CD8-positive, alpha-beta memory T cell (primary cell): Measurements from ENCODE around the gene MYLK4. TPM values are rescaled to one million over a fixed set of nuclear protein-coding genes. Genes with fewer than 3 reads are reported as not detected.

Source experiments
- CTCF ChIA-PET: fragments of 350-600 bp; sonication (Branson Sonifier 250); formaldehyde crosslinking; loops from one replicate; lab custom pipeline; 2021; ENCODE audit warnings: antibody characterized with exemption; lab: Charles Lee
- POLR2A ChIA-PET: fragments of 350-600 bp; sonication (Branson Sonifier 250); formaldehyde crosslinking; loops from one replicate; lab custom pipeline; 2021; ENCODE audit warnings: antibody characterized with exemption; lab: Charles Lee
- DNase-seq, 5 donors: peaks; one replicate each; pipeline versions ENCODE4 v3.0.0 to v3.0.0-alpha.2; 2020 to 2022; ENCODE audit warnings: mixed read lengths in 1 of 5
- H3K27ac ChIP-seq: one replicate; pipeline ENCODE4 v1.7.0; 2013; ENCODE audit warnings: low read depth, mild to moderate bottlenecking, low read length, moderate library complexity
- H3K27me3 ChIP-seq: 2 replicates; pipeline ENCODE4 v1.7.0; 2013; ENCODE audit warnings: low read length, mild to moderate bottlenecking; ENCODE audit not compliant: insufficient read depth, poor library complexity, severe bottlenecking
- H3K36me3 ChIP-seq: 2 replicates; pipeline ENCODE4 v1.7.0; 2013; ENCODE audit warnings: mild to moderate bottlenecking, low read length, moderate library complexity; ENCODE audit not compliant: insufficient read depth
- H3K4me1 ChIP-seq: 2 replicates; pipeline ENCODE4 v1.7.0; 2013; ENCODE audit warnings: mild to moderate bottlenecking, low read length, moderate library complexity; ENCODE audit not compliant: insufficient read depth
- H3K4me3 ChIP-seq: 2 replicates; pipeline ENCODE4 v1.7.0; 2013; ENCODE audit warnings: mild to moderate bottlenecking, low read length
- H3K9me3 ChIP-seq: 2 replicates; pipeline ENCODE4 v1.7.0; 2013; ENCODE audit warnings: mild to moderate bottlenecking, low read length
- H3K27ac Mint-ChIP-seq, 8 donors: one replicate each; pipeline ENCODE4 v1.8.0; 2020 to 2021; ENCODE audit warnings: mixed read lengths in 8 of 8, mild to moderate bottlenecking in 6 of 8, inconsistent platforms in 3 of 8, moderate library complexity in 3 of 8
- H3K27me3 Mint-ChIP-seq, 2 donors: one replicate each; pipeline ENCODE4 v1.8.0; 2020 to 2021; ENCODE audit warnings: mixed read lengths in 2 of 2, mild to moderate bottlenecking in 1 of 2, moderate library complexity in 1 of 2
- H3K36me3 Mint-ChIP-seq, 3 donors: one replicate each; pipeline ENCODE4 v1.8.0; 2020 to 2021; ENCODE audit warnings: mixed read lengths in 3 of 3, inconsistent platforms in 1 of 3, mild to moderate bottlenecking in 1 of 3
- H3K4me1 Mint-ChIP-seq, 3 donors: one replicate each; pipeline ENCODE4 v1.8.0; 2020 to 2021; ENCODE audit warnings: mixed read lengths in 3 of 3, inconsistent platforms in 1 of 3, mild to moderate bottlenecking in 1 of 3
- H3K4me3 Mint-ChIP-seq, 7 donors: one replicate each; pipeline ENCODE4 v1.8.0; 2020 to 2021; ENCODE audit warnings: mixed read lengths in 7 of 7, mild to moderate bottlenecking in 6 of 7, moderate library complexity in 4 of 7, inconsistent platforms in 2 of 7
- H3K9me3 Mint-ChIP-seq, 5 donors: one replicate each; pipeline ENCODE4 v1.8.0; 2020 to 2022; ENCODE audit warnings: mixed read lengths in 5 of 5, mild to moderate bottlenecking in 3 of 5, moderate library complexity in 2 of 5, inconsistent platforms in 1 of 5
- polyA plus RNA-seq: library from polyadenylated mRNA; unstranded; fragments of 300-500 nt; fragmentation: Illumina TruSeq; gene quantifications from one replicate; pipeline ENCODE4 v1.2.3, GENCODE V29; 2021
- total RNA-seq, 2 experiments: library from RNA; stranded (reverse); gene quantifications; one replicate each; pipeline ENCODE4 v1.2.3, GENCODE V29; 2021

Gene MYLK4
- total and polyA plus RNA-seq, 3 experiments from 2014 or later, result 0.22 to 0.24 (median 0.24) TPM

- peaks cover 34% of the 10 kb centered on the region for H3K4me1 ChIP-seq
- DNase-seq, result no peak
- H3K36me3 ChIP-seq, result peaks cover 7% of the 10 kb centered on the region
- no peaks in the 10 kb centered on the region for H3K9me3 ChIP-seq
- H3K4me3 Mint-ChIP-seq, result peak overlapping the region; percentile 86 to 93 (median 92)
- peaks cover 0 to 45% (median 11%) of the 10 kb centered on the region in 3 donors for H3K36me3 Mint-ChIP-seq
- H3K4me1 Mint-ChIP-seq, result peaks cover 59 to 75% (median 74%) of the 10 kb centered on the region in 3 donors
- H3K9me3 Mint-ChIP-seq, result no peaks in the 10 kb centered on the region
- H3K27me3 Mint-ChIP-seq, result no peaks in the 10 kb centered on the region
- ChIA-PET POLR2A (no interaction called here), CTCF (interaction anchor here (0.9 to 1.5 kb wide), 5 partner anchors 18 to 300 kb away, joined by 3 to 6 read pairs (median 3); partner anchors contain the start of genes RIPK1 and SERPINB6)
- peak overlapping the region; percentile 54 for H3K4me3 ChIP-seq
- peak overlapping the region; percentile 5 for H3K27ac ChIP-seq
- H3K27me3 ChIP-seq, result no peaks in the 10 kb centered on the region
- peak overlapping the region; percentile 9 to 98 (median 73) for H3K27ac Mint-ChIP-seq
Observed at GRCh38 chr6:2767657-2768524, 17.2 kb upstream of the MYLK4 start.

- H3K27ac ChIP-seq, result peak overlapping the region; percentile 81
- peaks cover 56 to 66% (median 65%) of the 10 kb centered on the region in 3 donors for H3K4me1 Mint-ChIP-seq
Observed at GRCh38 chr6:2766767-2767656, 16.3 kb upstream of the MYLK4 start.

GRCh38 chr6:2765896-2766766 lies 15.4 kb upstream of the MYLK4 start:
- Mint-ChIP-seq H3K4me1 (peaks cover 52 to 62% (median 60%) of the 10 kb centered on the region in 3 donors), H3K27ac (peak overlapping the region; percentile 73 to 98 (median 91)), H3K4me3 (peak overlapping the region; percentile 90 to 98 (median 93)), H3K9me3 (no peaks in the 10 kb centered on the region), H3K27me3 (no peaks in the 10 kb centered on the region), H3K36me3 (peaks cover 0 to 29% (median 7%) of the 10 kb centered on the region in 3 donors)
- peak overlapping the region; percentile 85 for H3K4me3 ChIP-seq
- CTCF ChIA-PET, result interaction anchor here (0.9 to 2.5 kb wide), 14 partner anchors 15 to 297 kb away, joined by 3 to 7 read pairs (median 3); partner anchors contain the start of genes MYLK4 and SERPINB6
- POLR2A ChIA-PET, result interaction anchor here (0.5 to 2.4 kb wide), 10 partner anchors 25 to 1255 kb away, joined by 3 to 25 read pairs (median 4); partner anchors contain the start of genes RIPK1 and SERPINB1
- H3K4me1 ChIP-seq, result peaks cover 34% of the 10 kb centered on the region
- DNase-seq, result peak; percentile 20 to 59 (median 39)
- H3K27me3 ChIP-seq, result no peaks in the 10 kb centered on the region
- peak overlapping the region; percentile 81 for H3K27ac ChIP-seq
- no peaks in the 10 kb centered on the region for H3K9me3 ChIP-seq
- H3K36me3 ChIP-seq, result peaks cover 4% of the 10 kb centered on the region

More at GRCh38 chr6:2766767-2767656, 16.3 kb upstream of the MYLK4 start:
- Histone ChIP-seq H3K27me3 (no peaks in the 10 kb centered on the region), H3K9me3 (no peaks in the 10 kb centered on the region), H3K4me3 (peak overlapping the region; percentile 85), H3K36me3 (peaks cover 7% of the 10 kb centered on the region), H3K4me1 (peaks cover 34% of the 10 kb centered on the region)
- ChIA-PET CTCF (interaction anchor here (0.9 to 2.5 kb wide), 5 partner anchors 18 to 222 kb away, joined by 3 to 7 read pairs (median 3); partner anchors contain the start of gene SERPINB6), POLR2A (interaction anchor here (2.4 kb wide), 1 partner anchor 74 kb away, joined by 25 read pairs; the partner anchor contains the start of gene SERPINB1)
- H3K36me3 Mint-ChIP-seq, result peaks cover 0 to 36% (median 7%) of the 10 kb centered on the region in 3 donors
- no peaks in the 10 kb centered on the region for H3K9me3 Mint-ChIP-seq
- no peaks in the 10 kb centered on the region for H3K27me3 Mint-ChIP-seq
- H3K27ac Mint-ChIP-seq, result peak overlapping the region; percentile 73 to 98 (median 91)
- DNase-seq, result no peak
- H3K4me3 Mint-ChIP-seq, result peak overlapping the region; percentile 90 to 95 (median 92)

GRCh38 chr6:2765166-2765895 lies 14.6 kb upstream of the MYLK4 start, which contains the start of gene WRNIP1:
Gene WRNIP1 (plus strand): TSS chr6:2765393. CDS start chr6:2765623, 230 bp downstream.
- no peaks in the 10 kb centered on the region for H3K9me3 Mint-ChIP-seq
- CTCF ChIA-PET, result interaction anchor here (1.0 to 2.5 kb wide), 13 partner anchors 11 to 298 kb away, joined by 3 to 7 read pairs (median 3); partner anchors contain the start of gene MYLK4
- H3K4me1 Mint-ChIP-seq, result peaks cover 54 to 61% (median 59%) of the 10 kb centered on the region in 3 donors

GRCh38 chr6:2764610-2765165 lies 14.0 kb upstream of the MYLK4 start:
- Histone ChIP-seq H3K4me3 (peak overlapping the region; percentile 73), H3K9me3 (no peaks in the 10 kb centered on the region), H3K27ac (peak overlapping the region; percentile 96), H3K4me1 (peaks cover 33% of the 10 kb centered on the region), H3K27me3 (no peaks in the 10 kb centered on the region), H3K36me3 (no peaks in the 10 kb centered on the region)
- POLR2A ChIA-PET, result interaction anchor here (1.3 to 2.4 kb wide), 6 partner anchors 27 to 1256 kb away, joined by 4 to 25 read pairs (median 6); partner anchors contain the start of genes RIPK1 and SERPINB1
- CTCF ChIA-PET, result interaction anchor here (1.0 to 2.5 kb wide), 10 partner anchors 10 to 299 kb away, joined by 3 to 7 read pairs (median 3); partner anchors contain the start of gene MYLK4
- Mint-ChIP-seq H3K27me3 (no peaks in the 10 kb centered on the region), H3K27ac (peak overlapping the region; percentile 96 to 100 (median 99)), H3K36me3 (peaks cover 0 to 15% (median 2%) of the 10 kb centered on the region in 3 donors), H3K9me3 (no peaks in the 10 kb centered on the region), H3K4me1 (peaks cover 47 to 54% (median 52%) of the 10 kb centered on the region in 3 donors), H3K4me3 (peak overlapping the region; percentile 90 to 98 (median 91))
- peak; percentile 46 to 86 (median 73) for DNase-seq

More at GRCh38 chr6:2765166-2765895, 14.6 kb upstream of the MYLK4 start, which contains the start of gene WRNIP1:
- Mint-ChIP-seq H3K27me3 (no peaks in the 10 kb centered on the region), H3K27ac (peak within 1 kb of the TSS; percentile 96 to 100 (median 99)), H3K36me3 (peaks cover 0 to 22% (median 5%) of the 10 kb centered on the region in 3 donors), H3K4me3 (peak within 1 kb of the TSS; percentile 90 to 98 (median 93))
- Histone ChIP-seq H3K27ac (peak within 1 kb of the TSS; percentile 96), H3K36me3 (no peaks in the 10 kb centered on the region), H3K4me3 (peak within 1 kb of the TSS; percentile 85), H3K9me3 (no peaks in the 10 kb centered on the region), H3K27me3 (no peaks in the 10 kb centered on the region), H3K4me1 (peaks cover 34% of the 10 kb centered on the region)
- peak; percentile 92 to 99 (median 96) for DNase-seq
- POLR2A ChIA-PET, result interaction anchor here (0.5 to 2.4 kb wide), 10 partner anchors 26 to 1256 kb away, joined by 3 to 25 read pairs (median 4); partner anchors contain the start of genes RIPK1 and SERPINB1
